ENCODE results near the gene USP6NL.

Gene USP6NL

DNA sequence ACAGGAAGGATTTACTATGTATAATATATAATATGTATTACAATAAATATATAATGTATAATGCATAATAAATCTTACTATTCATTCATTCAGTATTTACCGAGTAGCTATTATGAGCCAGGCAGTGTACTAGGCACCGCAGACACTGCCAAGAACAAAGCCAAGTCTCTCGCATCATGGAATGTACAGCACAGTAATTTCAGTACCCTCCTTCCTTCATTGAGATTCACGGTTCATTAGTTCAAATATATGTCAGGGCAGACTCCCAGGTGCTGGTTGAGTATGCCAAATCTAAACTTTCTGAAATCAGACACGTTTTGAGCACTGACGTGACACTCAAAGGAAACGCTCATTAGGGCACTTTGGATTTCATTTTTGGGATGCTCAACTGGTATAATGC is 9.1 kb downstream of the USP6NL start:
- H3K23ac ChIP-seq (ENCODE audit: low read depth, low read length, poor library complexity): no peak overlapping the region
- peaks cover 2% of the 10 kb centered on the region in 2 donors for H3K4me1 ChIP-seq (ENCODE audit: control insufficient read depth in 2 of 2, insufficient read depth in 1 of 2, low read depth in 1 of 2, low read length in 2 of 2)
- no peak overlapping the region for H2BK12ac ChIP-seq (ENCODE audit: low read length)
- no peak overlapping the region for H2BK5ac ChIP-seq (ENCODE audit: low read length)
- no peak overlapping the region for H3K27ac ChIP-seq (replicated peaks; ENCODE audit: low read length)
- H3K4ac ChIP-seq (ENCODE audit: low read length): no peak overlapping the region
- H4K8ac ChIP-seq (ENCODE audit: low read depth, low read length): no peak overlapping the region
- no peak overlapping the region for H2BK15ac ChIP-seq (ENCODE audit: low read length)
- peaks cover 0 to 11% of the 10 kb centered on the region in 2 donors for H3K9me3 ChIP-seq (replicated peaks in 1 of 2; ENCODE audit: control insufficient read depth in 2 of 2, insufficient read depth in 1 of 2, low read depth in 1 of 2, low read length in 2 of 2)
- H2AFZ ChIP-seq (ENCODE audit: low read length): no peak overlapping the region
- H3K36me3 ChIP-seq (replicated peaks in 1 of 2; ENCODE audit: control insufficient read depth in 2 of 2, insufficient read depth in 2 of 2, low read length in 2 of 2): peaks cover 2 to 15% of the 10 kb centered on the region in 2 donors
- no peak for DNase-seq (ENCODE audit: low spot score)
- no peak overlapping the region for H2BK120ac ChIP-seq (ENCODE audit: low read depth, low read length)
- no peak overlapping the region for H3K4me2 ChIP-seq (ENCODE audit: insufficient read depth, low read length, poor library complexity, severe bottlenecking)
- H2AK5ac ChIP-seq (ENCODE audit: low read depth, low read length): no peak overlapping the region
- H3K79me1 ChIP-seq (ENCODE audit: low read depth, low read length): no peaks in the 10 kb centered on the region
- H3K18ac ChIP-seq (ENCODE audit: low read length): no peak overlapping the region
- H3K4me3 ChIP-seq (ENCODE audit: low read length in 2 of 2): no peak overlapping the region
- H3K9ac ChIP-seq (ENCODE audit: low read depth, low read length, poor library complexity): no peak overlapping the region
- no peak overlapping the region for H4K91ac ChIP-seq (ENCODE audit: low read depth, low read length, poor library complexity)
- H3K27me3 ChIP-seq (ENCODE audit: control insufficient read depth in 3 of 3, insufficient read depth in 3 of 3, low read depth in 1 of 3, low read length in 3 of 3): no peaks in the 10 kb centered on the region
- no CpG with 5 or more reads among the region's 7 CpGs for WGBS, 2 donors (ENCODE audit: extremely low coverage in 2 of 2, insufficient read length in 2 of 2, insufficient replicate concordance in 1 of 2)
- H3K14ac ChIP-seq (ENCODE audit: low read length): no peak overlapping the region

DNA sequence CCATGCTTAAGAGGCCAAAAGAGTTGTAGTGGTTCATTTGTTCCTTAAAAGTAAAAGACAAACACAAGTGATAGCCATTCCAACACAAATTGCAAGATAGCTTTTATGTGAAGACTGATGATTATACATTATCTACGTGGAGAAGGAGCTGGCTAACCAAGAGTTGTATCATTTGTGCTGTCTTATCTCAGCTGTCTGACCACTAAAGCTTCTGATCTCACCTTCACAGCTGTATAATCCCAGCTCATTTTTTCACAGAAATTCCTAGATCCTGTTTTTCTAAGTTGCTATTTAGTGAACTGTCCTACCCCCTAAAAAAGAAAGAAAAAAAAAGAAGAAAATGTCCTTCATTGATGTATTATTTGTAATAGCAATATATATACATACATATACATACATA is 9.8 kb downstream of the USP6NL start:
- Histone ChIP-seq H3K14ac (ENCODE audit: low read length) (no peak overlapping the region), H3K4ac (ENCODE audit: low read length) (no peak overlapping the region), H3K27ac (replicated peaks; ENCODE audit: low read length) (no peak overlapping the region), H2BK120ac (ENCODE audit: low read depth, low read length) (no peak overlapping the region), H3K4me2 (ENCODE audit: insufficient read depth, low read length, poor library complexity, severe bottlenecking) (no peak overlapping the region), H3K79me1 (ENCODE audit: low read depth, low read length) (no peaks in the 10 kb centered on the region), H2BK12ac (ENCODE audit: low read length) (no peak overlapping the region), H3K4me1 (ENCODE audit: control insufficient read depth in 2 of 2, insufficient read depth in 1 of 2, low read depth in 1 of 2, low read length in 2 of 2) (peaks cover 2% of the 10 kb centered on the region in 2 donors), H3K36me3 (replicated peaks in 1 of 2; ENCODE audit: control insufficient read depth in 2 of 2, insufficient read depth in 2 of 2, low read length in 2 of 2) (peaks cover 2 to 22% of the 10 kb centered on the region in 2 donors), H2AK5ac (ENCODE audit: low read depth, low read length) (no peak overlapping the region), H3K4me3 (ENCODE audit: low read length in 2 of 2) (no peak overlapping the region), H3K9ac (ENCODE audit: low read depth, low read length, poor library complexity) (no peak overlapping the region), H3K18ac (ENCODE audit: low read length) (no peak overlapping the region), H2AFZ (ENCODE audit: low read length) (no peak overlapping the region), H3K9me3 (replicated peaks in 1 of 2; ENCODE audit: control insufficient read depth in 2 of 2, insufficient read depth in 1 of 2, low read depth in 1 of 2, low read length in 2 of 2) (peaks cover 0 to 11% of the 10 kb centered on the region in 2 donors), H2BK15ac (ENCODE audit: low read length) (no peak overlapping the region), H2BK5ac (ENCODE audit: low read length) (no peak overlapping the region), H4K91ac (ENCODE audit: low read depth, low read length, poor library complexity) (no peak overlapping the region), H3K27me3 (ENCODE audit: control insufficient read depth in 3 of 3, insufficient read depth in 3 of 3, low read depth in 1 of 3, low read length in 3 of 3) (no peaks in the 10 kb centered on the region), H4K8ac (ENCODE audit: low read depth, low read length) (no peak overlapping the region), H3K23ac (ENCODE audit: low read depth, low read length, poor library complexity) (no peak overlapping the region)
- no CpG with 5 or more reads among the region's 1 CpG for WGBS, 2 donors (ENCODE audit: extremely low coverage in 2 of 2, insufficient read length in 2 of 2, insufficient replicate concordance in 1 of 2)
- no peak for DNase-seq (ENCODE audit: low spot score)

DNA sequence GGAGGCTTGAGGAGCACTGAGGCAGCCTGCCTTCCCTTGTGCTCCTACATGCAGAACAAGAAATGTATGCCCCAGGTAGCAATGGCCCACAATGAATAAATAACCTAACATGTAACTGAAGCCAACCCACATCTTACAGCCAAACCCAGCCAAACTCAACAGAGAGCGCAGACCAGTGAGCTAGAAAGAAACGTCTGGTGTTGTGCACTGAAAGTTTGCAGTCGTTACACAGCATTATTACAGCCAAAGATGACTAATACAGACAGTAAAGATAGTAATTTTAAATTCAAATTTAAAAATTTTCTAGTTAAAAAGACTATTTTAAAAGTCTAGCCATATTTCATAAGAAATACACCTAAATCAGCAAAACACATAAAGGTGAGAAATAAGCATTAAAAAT is 11.2 kb downstream of the USP6NL start:
- WGBS, 2 donors (ENCODE audit: extremely low coverage in 2 of 2, insufficient read length in 2 of 2, insufficient replicate concordance in 1 of 2): no CpG with 5 or more reads among the region's 3 CpGs
- no peak overlapping the region for H2AFZ ChIP-seq (ENCODE audit: low read length)

GRCh38 chr10:11598712-11599397 is 12.6 kb downstream of the USP6NL start:
- Histone ChIP-seq H3K27ac (replicated peaks; ENCODE audit: low read length) (no peak overlapping the region), H3K23ac (ENCODE audit: low read depth, low read length, poor library complexity) (no peak overlapping the region), H3K4ac (ENCODE audit: low read length) (no peak overlapping the region), H3K14ac (ENCODE audit: low read length) (no peak overlapping the region), H2BK12ac (ENCODE audit: low read length) (no peak overlapping the region), H3K9ac (ENCODE audit: low read depth, low read length, poor library complexity) (no peak overlapping the region), H2AFZ (ENCODE audit: low read length) (no peak overlapping the region), H3K4me3 (ENCODE audit: low read length in 2 of 2) (no peak overlapping the region), H3K36me3 (replicated peaks in 1 of 2; ENCODE audit: control insufficient read depth in 2 of 2, insufficient read depth in 2 of 2, low read length in 2 of 2) (peaks cover 2 to 40% of the 10 kb centered on the region in 2 donors), H2AK5ac (ENCODE audit: low read depth, low read length) (no peak overlapping the region), H3K27me3 (ENCODE audit: control insufficient read depth in 3 of 3, insufficient read depth in 3 of 3, low read depth in 1 of 3, low read length in 3 of 3) (no peaks in the 10 kb centered on the region), H2BK15ac (ENCODE audit: low read length) (no peak overlapping the region), H3K4me1 (ENCODE audit: control insufficient read depth in 2 of 2, insufficient read depth in 1 of 2, low read depth in 1 of 2, low read length in 2 of 2) (peaks cover 2 to 7% of the 10 kb centered on the region in 2 donors), H3K4me2 (ENCODE audit: insufficient read depth, low read length, poor library complexity, severe bottlenecking) (no peak overlapping the region), H3K18ac (ENCODE audit: low read length) (no peak overlapping the region), H4K91ac (ENCODE audit: low read depth, low read length, poor library complexity) (no peak overlapping the region), H2BK120ac (ENCODE audit: low read depth, low read length) (no peak overlapping the region), H4K8ac (ENCODE audit: low read depth, low read length) (no peak overlapping the region), H3K79me1 (ENCODE audit: low read depth, low read length) (no peaks in the 10 kb centered on the region), H3K9me3 (replicated peaks in 1 of 2; ENCODE audit: control insufficient read depth in 2 of 2, insufficient read depth in 1 of 2, low read depth in 1 of 2, low read length in 2 of 2) (peaks cover 0 to 5% of the 10 kb centered on the region in 2 donors), H2BK5ac (ENCODE audit: low read length) (no peak overlapping the region)
- no peak for DNase-seq (ENCODE audit: low spot score)
- no CpG with 5 or more reads among the region's 8 CpGs for WGBS, 2 donors (ENCODE audit: extremely low coverage in 2 of 2, insufficient read length in 2 of 2, insufficient replicate concordance in 1 of 2)

More for the DNA sequence above, 11.2 kb downstream of the USP6NL start:
- H2BK12ac ChIP-seq (ENCODE audit: low read length): no peak overlapping the region
- H2BK5ac ChIP-seq (ENCODE audit: low read length): no peak overlapping the region
- peaks cover 0 to 9% of the 10 kb centered on the region in 2 donors for H3K9me3 ChIP-seq (replicated peaks in 1 of 2; ENCODE audit: control insufficient read depth in 2 of 2, insufficient read depth in 1 of 2, low read depth in 1 of 2, low read length in 2 of 2)
- H4K8ac ChIP-seq (ENCODE audit: low read depth, low read length): no peak overlapping the region
- no peak overlapping the region for H4K91ac ChIP-seq (ENCODE audit: low read depth, low read length, poor library complexity)
- H2AK5ac ChIP-seq (ENCODE audit: low read depth, low read length): no peak overlapping the region
- H3K14ac ChIP-seq (ENCODE audit: low read length): no peak overlapping the region
- H3K36me3 ChIP-seq (replicated peaks in 1 of 2; ENCODE audit: control insufficient read depth in 2 of 2, insufficient read depth in 2 of 2, low read length in 2 of 2): peaks cover 2 to 26% of the 10 kb centered on the region in 2 donors
- H3K4me3 ChIP-seq (ENCODE audit: low read length in 2 of 2): no peak overlapping the region
- no peaks in the 10 kb centered on the region for H3K79me1 ChIP-seq (ENCODE audit: low read depth, low read length)
- H3K9ac ChIP-seq (ENCODE audit: low read depth, low read length, poor library complexity): no peak overlapping the region
- no peak overlapping the region for H3K4me2 ChIP-seq (ENCODE audit: insufficient read depth, low read length, poor library complexity, severe bottlenecking)
- DNase-seq (ENCODE audit: low spot score): no peak
- no peak overlapping the region for H3K18ac ChIP-seq (ENCODE audit: low read length)
- no peak overlapping the region for H2BK120ac ChIP-seq (ENCODE audit: low read depth, low read length)
- H3K27me3 ChIP-seq (ENCODE audit: control insufficient read depth in 3 of 3, insufficient read depth in 3 of 3, low read depth in 1 of 3, low read length in 3 of 3): no peaks in the 10 kb centered on the region
- no peak overlapping the region for H3K4ac ChIP-seq (ENCODE audit: low read length)
- peaks cover 2% of the 10 kb centered on the region in 2 donors for H3K4me1 ChIP-seq (ENCODE audit: control insufficient read depth in 2 of 2, insufficient read depth in 1 of 2, low read depth in 1 of 2, low read length in 2 of 2)
- no peak overlapping the region for H3K23ac ChIP-seq (ENCODE audit: low read depth, low read length, poor library complexity)
- H2BK15ac ChIP-seq (ENCODE audit: low read length): no peak overlapping the region
- H3K27ac ChIP-seq (replicated peaks; ENCODE audit: low read length): no peak overlapping the region
